GM12891 (cell line): Measurements from ENCODE around the gene DCST2.
A peak's percentile ranks its signal among the peaks of the same experiment; 100 is the strongest.

Experiments used
- DNase-seq: peaks from one replicate; pipeline ENCODE4 v3.0.0; 2011; ENCODE audit warnings: low spot score; ENCODE audit not compliant: insufficient read length
- FAIRE-seq: peaks from 2 replicates; lab custom pipeline; 2011; peaks lifted over from hg19 to GRCh38; lab: Jason Lieb, UNC
- PAX5 ChIP-seq: IDR thresholded peaks from 2 replicates; pipeline ENCODE4 v1.6.1; 2011; ENCODE audit warnings: low read length, moderate library complexity, mild to moderate bottlenecking; ENCODE audit not compliant: insufficient read depth, severe bottlenecking
- POLR2A ChIP-seq: IDR thresholded peaks from 2 replicates; pipeline ENCODE4 v1.6.1; 2011; ENCODE audit warnings: low read depth, low read length, control low read depth
- POLR2AphosphoS5 ChIP-seq: IDR thresholded peaks from 2 replicates; pipeline ENCODE4 v1.6.1; 2011; ENCODE audit warnings: low read depth, low read length, control low read depth
- POU2F2 ChIP-seq: IDR thresholded peaks from 2 replicates; pipeline ENCODE4 v1.6.1; 2011; ENCODE audit warnings: low read depth, mild to moderate bottlenecking, control low read depth, low read length, moderate library complexity
- SPI1 ChIP-seq: IDR thresholded peaks from 2 replicates; pipeline ENCODE4 v1.6.1; 2011; ENCODE audit warnings: low read depth, low read length, control low read depth
- TAF1 ChIP-seq: IDR thresholded peaks from 2 replicates; pipeline ENCODE4 v1.6.1; 2011; ENCODE audit warnings: low read depth, low read length, control low read depth

Gene DCST2

GRCh38 chr1:155011437-155012025 lies 22.1 kb downstream of the DCST2 start:
- TF ChIP-seq TAF1, result no peak
- TF ChIP-seq POLR2AphosphoS5, result no peak
- no peak for TF ChIP-seq POLR2A
- no peak for TF ChIP-seq SPI1
- no peak for TF ChIP-seq POU2F2
- no peak for TF ChIP-seq PAX5
- no peak for FAIRE-seq
- DNase-seq, result no peak

GRCh38 chr1:155011004-155011416 lies 22.6 kb downstream of the DCST2 start:
- no peak for FAIRE-seq
- DNase-seq, result no peak
- TF ChIP-seq POLR2AphosphoS5 (no peak), SPI1 (no peak)

- no peak for DNase-seq
- FAIRE-seq, result peak; percentile 60
- TF ChIP-seq POLR2A (no peak), POU2F2 (no peak), TAF1 (no peak)
Observed at GRCh38 chr1:155010211-155010918, 23.2 kb downstream of the DCST2 start.

- FAIRE-seq (no peak), DNase-seq (no peak)
- TF ChIP-seq POLR2AphosphoS5 (no peak), POU2F2 (no peak)
Observed at GRCh38 chr1:155009742-155010141, 23.8 kb downstream of the DCST2 start.

- FAIRE-seq, result no peak
- TF ChIP-seq POLR2A (no peak), POLR2AphosphoS5 (no peak), POU2F2 (no peak), PAX5 (no peak), TAF1 (no peak), SPI1 (no peak)
- DNase-seq, result no peak
Observed at GRCh38 chr1:155009221-155009711, 24.3 kb downstream of the DCST2 start.

- FAIRE-seq (no peak), DNase-seq (no peak)
- TF ChIP-seq TAF1, result no peak
- no peak for TF ChIP-seq POU2F2
Observed at GRCh38 chr1:155008015-155008941, 25.3 kb downstream of the DCST2 start.

GRCh38 chr1:155007251-155007828 lies 26.2 kb downstream of the DCST2 start:
- FAIRE-seq (no peak), DNase-seq (no peak)

GRCh38 chr1:155006601-155007101 lies 26.9 kb downstream of the DCST2 start:
- no peak for TF ChIP-seq POLR2AphosphoS5
- TF ChIP-seq TAF1, result no peak
- no peak for TF ChIP-seq PAX5
- no peak for TF ChIP-seq POLR2A
- TF ChIP-seq POU2F2, result no peak
- no peak for TF ChIP-seq SPI1
- DNase-seq (no peak), FAIRE-seq (peak; percentile 88)

More at GRCh38 chr1:155007251-155007828, 26.2 kb downstream of the DCST2 start:
- TF ChIP-seq TAF1 (no peak), POLR2AphosphoS5 (no peak), POU2F2 (no peak), PAX5 (no peak), SPI1 (no peak), POLR2A (no peak)
